HG03457 (cell line): Measurements from ENCODE around the gene EFHB.
"Not testable (repeated sequence)": the region's sequence is repeated elsewhere in the genome, so short reads cannot be mapped to it uniquely, and the experiment has no call there.

ENCODE experiments used
- ATAC-seq: cut with Tn5 transposase; IDR thresholded peaks from one replicate; pipeline ENCODE4 v1.9.1; 2021; ENCODE audit warnings: moderate number of reproducible peaks; ENCODE audit not compliant: unreplicated experiment

EFHB gene

DNA sequence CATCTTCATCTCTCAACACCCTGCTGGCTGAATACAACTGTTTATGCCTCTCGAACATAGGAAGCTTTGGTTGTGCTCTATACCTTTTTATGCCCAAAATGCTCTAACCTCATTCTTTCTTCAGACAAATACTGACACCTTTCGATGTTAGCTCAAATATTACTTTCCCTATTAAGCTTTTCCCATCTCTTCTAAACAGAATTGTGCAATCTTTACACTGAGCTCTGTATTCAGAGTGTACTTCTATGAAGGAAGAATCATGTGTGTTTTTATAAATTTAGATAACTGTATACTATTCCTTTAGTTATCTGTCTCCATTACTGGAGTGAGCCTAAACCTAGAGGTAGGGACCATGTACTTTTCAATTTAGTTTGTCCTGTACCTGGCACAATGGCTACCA, 1.6 kb downstream of the EFHB start:
- ATAC-seq: no peak

DNA sequence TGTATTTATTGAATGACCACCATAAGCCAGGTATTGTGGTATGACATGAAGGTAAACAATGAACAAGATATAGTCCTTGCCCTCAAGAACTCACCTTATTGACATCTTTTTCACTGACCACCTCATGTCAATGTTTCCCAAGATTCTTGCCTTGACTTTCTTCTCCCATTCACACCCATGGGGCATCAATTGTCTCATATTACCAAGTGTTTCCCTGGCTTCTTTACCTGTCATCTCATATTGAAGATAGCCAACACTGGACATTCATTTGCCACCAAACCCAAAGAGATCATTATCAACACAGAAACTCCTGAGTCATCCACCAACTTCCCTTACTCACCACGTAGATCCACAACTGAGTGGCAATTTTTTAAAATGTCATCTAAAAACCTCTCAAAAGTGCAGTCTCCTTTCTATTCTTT, 2.2 kb downstream of the EFHB start:
- ATAC-seq: peak; percentile 35

DNA sequence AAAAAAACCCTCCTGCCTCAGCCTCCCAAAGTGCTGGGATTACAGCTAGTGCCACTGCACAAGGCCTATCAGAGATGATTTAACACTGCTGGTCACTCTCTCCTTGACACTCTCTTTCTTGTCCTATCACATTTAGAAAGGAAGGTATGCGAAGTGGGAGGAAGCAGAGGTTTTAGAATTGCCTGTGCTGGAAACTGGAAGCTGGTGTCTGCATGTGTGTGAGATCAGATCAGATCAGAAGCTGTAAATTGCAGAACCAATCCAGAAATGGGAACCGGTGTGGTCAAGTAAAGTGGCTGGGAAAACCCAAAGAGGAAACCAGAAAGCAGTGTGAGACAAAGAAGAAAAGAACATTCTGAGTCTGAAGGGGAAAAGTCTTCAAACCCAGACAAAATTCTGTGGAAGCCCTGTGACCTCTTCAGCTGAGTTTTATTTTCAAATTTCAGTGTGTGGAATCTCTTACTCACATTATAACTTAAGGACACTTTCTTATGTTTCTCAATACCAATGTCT, 2.8 kb downstream of the EFHB start:
- peak; percentile 82 for ATAC-seq

DNA sequence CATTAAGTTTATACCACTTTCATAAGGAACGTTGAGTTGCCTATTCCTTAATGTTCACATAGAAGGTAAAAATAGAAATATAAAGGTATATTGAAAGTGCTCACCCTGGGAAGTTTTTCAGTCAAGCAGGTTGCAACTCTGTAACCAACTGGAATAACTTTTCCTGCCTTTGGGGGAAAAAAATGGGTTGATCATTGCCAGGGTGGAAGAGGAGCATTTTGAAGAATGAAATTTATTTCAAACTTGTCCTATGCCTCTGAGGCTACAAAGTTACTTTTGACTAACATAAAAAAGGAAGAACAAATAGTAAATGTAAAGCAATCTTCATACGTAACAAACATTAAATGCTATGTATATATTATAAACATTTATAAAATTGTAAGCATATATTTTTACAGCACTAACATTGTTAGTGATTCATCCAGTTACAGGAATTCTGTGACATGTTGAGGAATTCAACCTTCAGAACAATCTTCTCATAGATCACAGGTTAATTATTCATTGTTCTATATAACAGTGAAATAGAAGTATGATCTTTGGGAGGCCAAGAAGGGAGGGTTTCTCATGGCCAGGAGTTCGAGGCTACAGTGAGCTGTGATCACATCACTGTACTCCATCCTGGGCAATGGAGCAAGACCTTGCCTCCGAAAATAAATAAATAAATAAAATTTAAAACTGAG, 13.5 kb downstream of the EFHB start:
- no peak for ATAC-seq

DNA sequence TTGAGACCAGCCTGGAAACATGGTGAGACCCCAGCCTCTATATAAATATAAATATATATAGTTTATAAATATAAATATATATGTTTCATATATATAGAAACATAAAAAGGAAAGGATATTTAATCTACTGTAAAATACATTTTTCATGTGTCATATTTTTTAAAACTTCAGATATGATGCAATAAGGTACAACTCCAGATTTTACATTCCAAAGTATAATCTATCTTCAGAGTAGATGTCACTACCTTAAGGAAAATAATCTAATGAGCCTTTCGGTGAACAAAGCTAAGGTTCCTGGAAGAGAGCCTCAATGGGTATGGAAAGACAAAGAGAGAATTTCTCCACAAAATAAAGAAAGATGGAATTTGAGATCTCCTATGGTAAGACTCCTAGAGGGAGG, 16.9 kb downstream of the EFHB start:
- ATAC-seq: no peak

DNA sequence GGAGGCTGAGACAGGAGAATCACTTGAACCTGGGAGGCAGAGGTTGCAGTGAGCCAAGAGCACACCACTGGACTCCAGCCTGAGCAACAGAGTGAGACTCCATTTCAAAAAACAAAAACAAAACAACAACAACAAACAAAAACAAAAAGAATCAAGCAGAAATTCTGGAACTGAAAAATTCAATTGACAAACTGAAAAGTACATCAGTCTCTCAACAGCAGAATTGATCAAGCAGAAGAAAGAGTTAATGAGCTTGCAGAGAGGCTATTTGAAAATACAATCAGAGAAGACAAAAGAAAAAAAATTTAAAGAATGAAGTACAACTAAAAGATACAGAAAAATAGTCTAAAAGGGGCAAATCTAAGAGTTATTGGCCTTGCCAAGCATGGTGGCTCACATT, 22.6 kb downstream of the EFHB start:
- ATAC-seq: no peak

DNA sequence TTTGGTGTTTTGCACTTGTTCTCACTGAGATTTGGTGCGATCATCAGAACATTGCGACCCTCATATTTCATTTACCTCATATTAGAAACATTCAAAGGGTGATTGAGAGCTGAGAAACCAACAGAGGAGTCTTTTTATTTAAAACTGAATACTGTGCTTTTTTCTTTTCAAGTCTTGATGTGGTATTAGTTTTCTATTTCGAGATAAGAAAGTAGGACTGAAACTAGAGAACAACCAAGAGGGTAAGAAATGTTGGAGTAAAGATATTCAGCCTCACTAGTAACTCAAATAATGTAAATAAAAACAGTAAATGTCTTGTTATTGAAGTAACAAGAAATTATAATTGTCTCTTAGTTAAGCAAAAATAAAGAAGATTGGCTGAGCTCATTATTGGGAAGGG, 26.5 kb downstream of the EFHB start:
- no peak for ATAC-seq

DNA sequence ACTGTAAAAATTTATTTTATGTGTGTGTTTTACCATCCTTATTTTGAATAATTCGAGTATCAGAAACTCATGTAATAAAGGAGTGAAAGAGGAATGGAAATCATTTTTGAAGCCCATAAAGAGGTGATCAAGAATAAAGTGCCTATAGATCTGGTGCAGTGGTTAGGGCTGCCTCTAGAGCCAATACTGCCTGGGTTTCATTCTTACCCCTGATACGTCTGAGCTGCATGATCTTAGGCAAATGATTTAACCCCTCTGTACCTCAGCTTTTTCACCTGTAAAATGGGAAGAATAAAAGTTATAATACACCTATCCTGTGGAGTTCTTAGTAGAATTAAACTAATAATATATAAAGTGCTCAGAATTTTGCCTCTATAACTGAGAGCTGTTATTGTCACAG, 30.4 kb downstream of the EFHB start:
- no peak for ATAC-seq

DNA sequence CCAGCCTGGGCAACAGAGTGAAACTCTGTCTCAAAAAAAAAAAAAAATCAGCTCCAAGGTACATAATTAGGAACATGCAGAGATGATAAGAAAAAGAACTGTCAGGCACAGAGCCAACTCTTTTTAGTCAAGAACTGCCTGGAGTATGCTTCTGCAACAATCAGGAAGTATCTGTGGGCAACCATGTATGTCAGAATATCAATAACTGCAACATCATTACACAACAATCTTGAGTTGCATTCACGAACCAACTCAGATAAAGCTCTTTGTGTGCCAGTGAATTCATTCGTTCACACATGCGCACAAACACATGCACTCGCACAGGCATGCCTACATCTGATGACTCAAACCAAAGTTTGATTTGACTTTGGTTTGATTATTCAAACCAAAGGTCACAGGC, 32.1 kb downstream of the EFHB start:
- no peak for ATAC-seq

DNA sequence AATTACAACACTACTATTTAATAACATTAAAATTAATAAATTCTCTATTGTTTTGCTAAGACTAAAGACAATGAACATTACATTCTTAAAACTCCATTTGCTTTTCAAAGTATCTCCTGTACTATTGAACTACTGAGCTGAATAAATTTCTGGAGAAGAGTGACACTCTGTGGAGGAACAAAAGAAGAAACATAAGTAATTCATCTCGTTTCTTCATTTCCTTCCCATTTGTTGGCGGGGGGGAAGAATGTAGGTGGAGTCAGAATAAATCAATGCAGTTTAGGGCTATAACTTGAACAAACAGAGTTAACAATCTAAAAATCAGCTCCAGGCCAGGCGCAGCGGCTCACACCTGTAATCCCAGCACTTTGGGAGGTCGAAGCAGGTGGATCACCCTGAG, 32.7 kb downstream of the EFHB start:
- ATAC-seq: no peak

DNA sequence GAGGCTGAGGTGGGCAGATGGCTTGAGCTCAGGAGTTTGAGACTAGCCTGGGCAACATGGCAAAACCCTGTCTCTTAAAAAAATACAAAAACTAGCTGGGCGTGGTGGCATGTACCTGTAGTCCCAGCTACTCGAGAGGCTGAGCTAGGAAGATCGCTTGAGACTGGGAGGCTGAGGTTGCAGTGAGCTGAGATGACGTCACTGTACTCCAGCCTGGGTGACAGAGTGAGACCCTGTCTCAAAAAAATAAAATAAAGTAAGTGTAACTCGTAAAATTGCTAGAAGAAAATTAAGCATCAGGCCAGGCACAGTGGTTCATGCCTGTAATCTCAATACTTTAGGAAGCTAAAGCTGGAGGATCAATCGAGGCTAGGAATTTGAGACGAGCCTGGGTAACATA, 34.2 kb downstream of the EFHB start:
- not testable (repeated sequence) for ATAC-seq

DNA sequence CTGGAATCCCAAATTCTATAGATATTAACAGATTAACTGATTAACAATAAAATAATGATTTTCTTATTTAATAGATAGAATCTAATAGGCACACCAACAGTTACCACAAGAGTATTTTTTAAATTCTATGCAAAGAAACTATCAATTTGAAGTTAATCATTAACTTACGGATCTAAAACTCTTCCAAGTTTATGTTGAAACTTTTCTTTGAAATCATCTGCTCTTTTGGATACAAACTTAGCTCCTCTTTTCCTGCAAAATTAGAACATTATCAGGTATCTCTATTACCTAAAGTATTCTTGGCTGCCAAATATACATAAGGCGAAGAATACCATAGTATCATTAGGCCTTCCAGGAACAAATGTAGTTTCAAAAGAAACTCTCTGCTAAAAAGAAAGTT, 34.8 kb downstream of the EFHB start:
- no peak for ATAC-seq

DNA sequence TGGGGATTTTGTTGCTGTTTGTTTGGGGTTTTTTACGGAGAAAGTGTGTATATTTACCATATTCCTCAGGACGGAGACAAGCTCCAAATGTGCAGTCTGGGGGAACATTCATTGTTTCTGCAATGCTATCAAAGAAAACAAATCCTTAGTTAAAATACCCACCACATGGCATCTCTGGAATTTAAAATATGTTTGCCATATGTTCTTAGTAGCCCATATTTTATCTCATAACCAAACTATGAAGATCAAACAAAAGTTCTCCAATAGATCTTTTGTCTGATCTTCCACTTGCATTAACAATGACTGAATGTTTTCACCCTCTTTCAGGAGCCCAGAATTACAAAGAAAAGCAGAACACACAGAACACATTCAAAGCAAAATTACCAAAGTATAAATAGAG, 35.3 kb downstream of the EFHB start:
- no peak for ATAC-seq

DNA sequence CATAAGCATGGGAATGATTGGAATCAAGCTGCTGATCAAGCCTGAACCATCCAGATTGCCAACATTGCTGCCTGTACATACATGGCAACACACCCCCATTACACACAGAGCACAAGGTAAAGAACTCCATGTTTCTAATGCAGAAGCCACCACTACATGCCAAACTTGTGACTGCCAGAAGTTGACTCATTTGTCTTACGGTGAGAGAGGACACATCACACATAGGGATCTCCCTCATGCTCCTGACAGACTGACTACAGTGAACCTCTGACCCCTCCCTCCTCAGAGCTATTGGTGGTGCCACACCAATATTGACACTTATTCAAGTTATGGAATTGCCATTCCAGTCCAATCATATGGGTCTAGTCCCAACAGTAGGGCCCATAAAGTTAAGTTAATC, 42.3 kb downstream of the EFHB start:
- ATAC-seq: no peak

DNA sequence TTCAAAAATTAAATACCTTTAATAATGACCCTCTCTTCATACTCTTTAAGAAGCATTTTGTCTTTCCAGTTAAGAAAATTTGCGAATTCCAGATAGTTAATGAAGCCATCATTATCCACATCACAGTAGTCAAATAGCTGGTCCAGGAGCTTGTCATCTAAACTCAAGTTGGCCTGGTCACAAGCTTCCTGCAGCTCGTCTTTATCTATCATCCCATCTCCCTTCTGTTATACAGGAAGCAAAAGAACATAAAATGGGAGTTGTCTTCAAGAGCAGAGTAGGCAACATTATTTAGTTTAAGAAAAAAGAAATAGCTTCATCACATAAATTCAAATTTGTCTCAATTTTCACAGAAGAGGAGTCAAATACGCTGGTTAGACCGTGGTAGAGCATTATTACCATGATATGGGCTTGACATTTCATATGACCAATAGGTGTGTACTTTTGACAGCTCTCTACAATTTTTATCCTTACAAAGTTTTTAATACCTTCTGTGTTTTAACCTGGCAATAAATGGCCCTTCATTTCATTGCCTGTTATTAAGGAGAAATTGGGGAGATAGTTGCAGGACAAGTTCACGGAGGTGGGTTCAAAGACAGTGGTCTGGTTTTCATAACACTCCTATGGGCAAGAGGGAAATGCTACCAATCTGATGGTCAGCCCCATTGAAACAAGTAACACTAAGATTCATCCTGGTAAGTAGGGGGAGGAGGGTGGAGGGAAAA, 45.4 kb downstream of the EFHB start:
- ATAC-seq: no peak

DNA sequence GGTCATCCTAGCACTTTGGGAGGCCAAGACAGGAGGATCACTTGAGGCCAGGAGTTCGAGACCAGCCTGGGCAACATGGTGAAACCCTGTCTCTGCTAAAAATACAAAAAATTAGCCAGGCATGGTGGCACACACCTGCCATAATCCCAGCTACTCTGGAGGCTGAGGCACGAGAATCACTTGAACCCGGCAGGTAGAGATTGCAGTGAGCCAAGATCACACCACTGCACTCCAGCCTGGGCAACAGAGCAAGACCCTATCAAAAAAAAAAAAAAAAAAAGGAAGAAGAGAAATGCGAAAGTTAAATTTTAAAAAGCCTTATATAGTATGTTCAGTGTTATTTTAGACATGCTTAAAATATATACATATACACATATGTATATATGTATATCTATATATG, 46.9 kb downstream of the EFHB start:
- ATAC-seq: not testable (repeated sequence)

DNA sequence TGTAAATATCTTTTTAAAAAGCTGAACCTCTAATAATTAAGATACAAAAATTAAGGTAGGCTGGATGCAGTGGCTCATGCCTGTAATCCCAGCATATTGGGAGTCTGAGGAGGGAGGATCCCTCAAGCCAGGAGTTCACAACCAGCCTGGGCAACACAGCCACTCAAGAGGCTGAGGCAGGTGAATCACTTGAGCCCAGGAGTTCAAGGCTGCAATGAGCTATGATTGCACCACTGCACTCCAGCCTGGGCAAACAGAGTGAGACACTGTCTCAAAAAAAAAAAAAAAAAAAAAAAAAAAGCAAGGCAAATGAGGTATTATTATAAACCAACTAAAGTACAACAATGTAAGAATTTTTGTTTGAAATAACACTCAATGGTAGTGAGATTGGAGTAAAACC, 47.6 kb downstream of the EFHB start:
- ATAC-seq: no peak

DNA sequence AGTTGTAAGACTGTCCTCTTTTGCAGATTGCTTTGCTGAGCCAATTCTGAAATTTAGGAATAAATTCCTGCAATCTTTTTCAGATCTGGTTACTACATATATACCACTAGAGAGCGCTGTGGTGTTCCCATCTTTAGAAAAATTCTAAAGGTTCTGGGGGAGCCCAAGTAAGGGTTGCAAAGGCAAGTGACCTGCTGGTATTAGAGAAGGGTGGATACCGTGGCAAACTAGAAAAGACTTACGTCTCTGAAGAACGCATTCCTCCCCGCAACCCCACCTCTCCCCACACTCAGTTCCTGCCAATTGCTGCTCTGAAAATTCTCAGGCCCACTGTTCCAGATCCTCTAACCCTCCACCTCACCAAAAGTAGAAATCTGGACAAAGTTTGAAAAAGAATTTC, 48.5 kb downstream of the EFHB start:
- no peak for ATAC-seq

DNA sequence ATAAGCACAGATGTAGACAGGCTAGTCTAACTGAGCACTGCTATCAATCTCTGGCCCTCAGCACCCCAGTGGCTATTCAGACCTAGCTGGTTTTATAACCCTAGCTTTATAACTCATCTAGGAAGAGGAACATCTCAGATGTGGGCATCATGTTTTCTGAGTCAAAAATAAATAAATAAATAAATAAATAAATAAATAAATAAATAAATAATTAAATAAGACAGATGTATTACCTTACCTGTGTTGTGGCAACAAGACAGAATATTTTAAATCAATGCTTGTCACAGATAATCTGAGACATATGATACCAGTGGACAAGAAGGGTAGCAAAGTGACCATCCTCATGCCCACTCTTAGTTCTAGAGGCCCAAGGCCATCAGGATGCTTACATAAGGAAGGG, 52.2 kb downstream of the EFHB start:
- ATAC-seq: no peak

DNA sequence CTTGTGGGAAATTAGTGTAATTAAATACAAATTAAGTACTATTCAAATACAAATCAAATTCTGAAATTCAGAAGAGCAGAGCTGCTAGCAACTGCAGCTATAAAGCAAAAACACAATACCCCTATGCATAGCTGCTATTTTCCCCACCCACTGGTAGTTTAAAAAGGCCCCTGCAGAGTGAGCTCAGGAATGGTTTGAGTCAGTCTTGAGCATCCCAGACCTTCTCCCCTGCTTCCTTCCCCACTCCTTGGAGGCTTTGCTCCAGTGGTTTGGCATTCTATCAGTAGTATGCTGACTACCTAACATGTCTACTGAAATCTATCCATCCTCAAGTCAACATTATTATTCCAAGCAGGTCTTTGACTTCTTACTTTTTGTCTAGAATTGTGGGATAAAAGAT, 53.0 kb downstream of the EFHB start:
- no peak for ATAC-seq

DNA sequence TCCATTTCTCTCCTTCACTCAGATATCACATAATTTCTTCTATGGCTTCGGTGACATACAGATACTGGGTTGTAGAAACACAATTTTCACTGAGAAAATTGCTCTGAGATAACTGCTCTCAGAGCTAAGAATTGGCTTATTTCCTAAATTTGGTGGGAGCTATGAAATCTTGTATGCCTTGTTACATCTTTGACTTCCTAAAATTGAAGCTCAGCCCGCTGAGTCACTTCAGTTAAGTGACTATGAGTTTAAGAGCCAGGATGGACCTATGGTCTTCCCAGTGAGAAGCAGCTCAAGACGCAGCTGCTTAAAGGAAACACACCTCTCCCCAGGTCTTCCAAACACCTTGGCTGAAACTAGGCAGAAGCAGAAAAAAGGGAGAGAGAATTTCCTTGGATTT, 56.4 kb downstream of the EFHB start:
- ATAC-seq: no peak

DNA sequence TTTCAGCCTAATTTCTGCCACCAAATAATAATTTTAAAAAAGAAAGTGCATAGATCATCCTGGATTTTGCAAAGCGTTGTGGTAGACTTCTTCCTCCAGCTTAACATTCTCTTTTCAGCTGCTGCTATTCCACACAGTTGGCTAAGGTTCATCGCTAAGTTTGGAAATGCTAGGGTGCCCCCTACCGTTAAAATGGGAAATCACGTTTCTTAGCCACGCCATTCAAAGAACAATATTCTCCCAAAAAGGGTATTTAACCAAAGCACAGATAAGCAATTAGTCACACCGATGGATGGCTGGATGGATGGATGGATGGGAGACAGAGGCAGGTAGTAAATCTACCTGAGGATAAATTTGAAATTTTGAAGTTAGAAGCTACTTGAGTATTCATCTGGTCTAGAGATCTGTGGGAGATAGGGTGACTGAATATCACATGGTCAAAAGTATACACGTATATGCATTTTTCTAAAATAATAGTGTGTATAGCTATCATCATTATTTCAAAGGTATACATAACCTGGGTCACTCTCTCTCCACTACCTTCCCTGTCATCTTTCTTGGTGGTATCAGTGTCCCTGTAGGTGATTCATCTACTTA, 67.2 kb downstream of the EFHB start:
- peak; percentile 88 for ATAC-seq
